ENCODE measurements around the gene RBBP8. TPM values are rescaled to one million over a fixed set of nuclear protein-coding genes. Genes with fewer than 3 reads are reported as not detected.

RBBP8 gene
- total RNA-seq, 1 experiment from 2014 or later = 65.2 TPM

- Histone ChIP-seq H3K14ac (ENCODE audit: insufficient read depth, low read length) (no peak overlapping the region), H3K27ac (ENCODE audit: insufficient read length, low read depth, low read length) (no peak overlapping the region), H2BK5ac (ENCODE audit: insufficient read length, low read length) (no peak overlapping the region), H3K4me2 (ENCODE audit: insufficient read depth, insufficient read length, low read length) (no peak overlapping the region), H2BK12ac (ENCODE audit: insufficient read length, low read depth, low read length) (no peak overlapping the region), H3K23me2 (ENCODE audit: insufficient read length, low read depth, low read length, poor library complexity, severe bottlenecking) (no peaks in the 10 kb centered on the region), H2AK5ac (ENCODE audit: insufficient read length, low read length) (no peak overlapping the region), H3K79me1 (ENCODE audit: insufficient read depth, low read depth, low read length, poor library complexity, severe bottlenecking) (no peaks in the 10 kb centered on the region), H4K5ac (ENCODE audit: insufficient read length, low read depth, low read length) (no peak overlapping the region), H2BK15ac (ENCODE audit: low read depth, low read length) (no peak overlapping the region), H2BK120ac (ENCODE audit: low read depth, low read length, poor library complexity, severe bottlenecking) (no peak overlapping the region), H3K9ac (ENCODE audit: extremely low read depth, insufficient read length, low read length) (no peak overlapping the region), H2BK20ac (ENCODE audit: low read depth, low read length, poor library complexity, severe bottlenecking) (no peak overlapping the region), H4K8ac (replicated peaks; ENCODE audit: insufficient read length, low read depth, low read length) (no peak overlapping the region), H3K23ac (ENCODE audit: insufficient read length, low read depth, low read length) (no peak overlapping the region), H3K18ac (ENCODE audit: insufficient read length, low read depth, low read length) (no peak overlapping the region), H3K4ac (ENCODE audit: low read depth, low read length) (no peak overlapping the region), H2AFZ (ENCODE audit: low read length) (no peak overlapping the region), H4K91ac (ENCODE audit: insufficient read length, low read depth, low read length) (no peak overlapping the region), H3K9me3 (ENCODE audit: control insufficient read depth, low read depth, low read length) (no peaks in the 10 kb centered on the region), H3K56ac (ENCODE audit: insufficient read length, low read depth, low read length) (no peak overlapping the region), H3T11ph (ENCODE audit: low read length) (no peak overlapping the region), H3K79me2 (ENCODE audit: insufficient read depth, low read length) (no peaks in the 10 kb centered on the region), H4K20me1 (ENCODE audit: control insufficient read depth, insufficient read depth, insufficient read length) (no peaks in the 10 kb centered on the region), H3K27me3 (ENCODE audit: insufficient read depth, low read length) (no peaks in the 10 kb centered on the region), H3K4me1 (ENCODE audit: insufficient read depth, low read length) (peaks cover 10% of the 10 kb centered on the region; the same call in 1 of the 2 replicates)
- Mint-ChIP-seq H3K27me3 (ENCODE audit: low read depth) (no peaks in the 10 kb centered on the region), H3K27ac (peak overlapping the region in 1 of 3 experiments; percentile 88; a peak in 2 of 7 replicates), H3K36me3 (ENCODE audit: insufficient read depth in 1 of 3, low read depth in 3 of 3) (peaks cover 5 to 12% (median 12%) of the 10 kb centered on the region in 3 experiments), H3K4me3 (peak overlapping the region in 1 of 2 experiments; percentile 44; a peak in 2 of 5 replicates), H3K9me3 (peaks cover 0 to 5% of the 10 kb centered on the region in 2 experiments; a peak in 1 of 5 replicates), H3K4me1 (peaks cover 52 to 56% of the 10 kb centered on the region in 2 experiments)
- no CpG with 5 or more reads among the region's 3 CpGs for WGBS (ENCODE audit: extremely low coverage, insufficient read length, low lambda C conversion rate)
- TF ChIP-seq CTCF (conservative IDR thresholded peaks at IDR 0.05) = no peak
- no peak for DNase-seq
These were observed 18.5 kb upstream of the RBBP8 start for GRCh38 chr18:22914633-22915032.

Measured in H9 (cell line).